H1 (cell line): Measurements from ENCODE around the gene STK32A. TPM values are rescaled to one million over a fixed set of nuclear protein-coding genes. Genes with fewer than 3 reads are reported as not detected.

Experiments used
- CBX5 ChIP-seq: fragments of 300-800, 300-1000 bp; sonication (generic); IDR thresholded peaks from 2 replicates; pipeline ENCODE4 v1.7.1; 2016; ENCODE audit warnings: antibody characterized with exemption, low read length, low read depth
- EZH2 ChIP-seq: fragments of 200-600 bp; sonication (generic); IDR thresholded peaks from 2 replicates; pipeline ENCODE4 v1.7.1; 2012; ENCODE audit warnings: low read depth, mild to moderate bottlenecking, moderate library complexity, low read length, inconsistent platforms; ENCODE audit not compliant: severe bottlenecking
- KDM1A ChIP-seq: fragments of 200-600, 300-600 bp; sonication (generic); IDR thresholded peaks from 2 replicates; pipeline ENCODE4 v1.7.1; 2016; ENCODE audit warnings: mild to moderate bottlenecking, low read length, borderline replicate concordance
- POLR2AphosphoS5 ChIP-seq: IDR thresholded peaks from 2 replicates; pipeline ENCODE4 v1.6.1; 2011; ENCODE audit warnings: low read depth, low read length
- RAD21 ChIP-seq, 2 experiments: IDR thresholded peaks in 1 of 2; conservative IDR thresholded peaks in 1 of 2; 2 replicates each; pipeline ENCODE4 v1.6.1; 2011; ENCODE audit warnings: low read depth in 2 of 2, low read length in 2 of 2, improper control_type of control experiment in 1 of 2, inconsistent platforms in 1 of 2, mild to moderate bottlenecking in 1 of 2, moderate library complexity in 1 of 2
- SIRT6 ChIP-seq: IDR thresholded peaks from one replicate; pipeline ENCODE4 v1.7.1; 2012; ENCODE audit warnings: low read length, inconsistent platforms
- TCF12 ChIP-seq: IDR thresholded peaks from 2 replicates; pipeline ENCODE4 v1.6.1; 2011; ENCODE audit warnings: low read depth, mild to moderate bottlenecking, low read length
- YY1 ChIP-seq: IDR thresholded peaks from 2 replicates; pipeline ENCODE4 v1.6.1; 2011; ENCODE audit warnings: low read depth, mild to moderate bottlenecking, low read length
- polyA plus RNA-seq, 7 experiments: library from polyadenylated mRNA; depleted of rRNA in 3 of 7; stranded (reverse) in 5 of 7; unstranded in 2 of 7; fragments of >200 nt in 5 of 7; fragments of 200-250 nt in 2 of 7; gene quantifications; 1 replicate in 5 of 7; 2 replicates in 1 of 7; 4 replicates in 1 of 7; pipeline versions ENCODE4 v1.2.1 to v1.2.3, GENCODE V29; 2011 to 2013; ENCODE audit warnings: missing spikeins in 2 of 7, mixed read lengths in 2 of 7
- total RNA-seq: library from RNA; stranded (reverse); fragmentation: NEBNext Ultra II Directional; extraction: Animal tissue kit (Norgen Biotek cat#: 25700); gene quantifications from 2 replicates; pipeline ENCODE4 v1.2.1, GENCODE V29; 2021
- TF ChIP-seq, protein P1 (sequence below): fragments of 300-600 bp; sonication (generic); IDR thresholded peaks from 2 replicates; pipeline ENCODE4 v1.7.1; 2012; ENCODE audit warnings: low read length, moderate library complexity, mild to moderate bottlenecking, inconsistent platforms; ENCODE audit not compliant: insufficient replicate concordance

The STK32A gene
- total and polyA plus RNA-seq, 2 of the 8 experiments (the other 6 are each of a cell fraction or from before 2014, with no cell fraction given), result 1.3 to 2.5 TPM

DNA sequence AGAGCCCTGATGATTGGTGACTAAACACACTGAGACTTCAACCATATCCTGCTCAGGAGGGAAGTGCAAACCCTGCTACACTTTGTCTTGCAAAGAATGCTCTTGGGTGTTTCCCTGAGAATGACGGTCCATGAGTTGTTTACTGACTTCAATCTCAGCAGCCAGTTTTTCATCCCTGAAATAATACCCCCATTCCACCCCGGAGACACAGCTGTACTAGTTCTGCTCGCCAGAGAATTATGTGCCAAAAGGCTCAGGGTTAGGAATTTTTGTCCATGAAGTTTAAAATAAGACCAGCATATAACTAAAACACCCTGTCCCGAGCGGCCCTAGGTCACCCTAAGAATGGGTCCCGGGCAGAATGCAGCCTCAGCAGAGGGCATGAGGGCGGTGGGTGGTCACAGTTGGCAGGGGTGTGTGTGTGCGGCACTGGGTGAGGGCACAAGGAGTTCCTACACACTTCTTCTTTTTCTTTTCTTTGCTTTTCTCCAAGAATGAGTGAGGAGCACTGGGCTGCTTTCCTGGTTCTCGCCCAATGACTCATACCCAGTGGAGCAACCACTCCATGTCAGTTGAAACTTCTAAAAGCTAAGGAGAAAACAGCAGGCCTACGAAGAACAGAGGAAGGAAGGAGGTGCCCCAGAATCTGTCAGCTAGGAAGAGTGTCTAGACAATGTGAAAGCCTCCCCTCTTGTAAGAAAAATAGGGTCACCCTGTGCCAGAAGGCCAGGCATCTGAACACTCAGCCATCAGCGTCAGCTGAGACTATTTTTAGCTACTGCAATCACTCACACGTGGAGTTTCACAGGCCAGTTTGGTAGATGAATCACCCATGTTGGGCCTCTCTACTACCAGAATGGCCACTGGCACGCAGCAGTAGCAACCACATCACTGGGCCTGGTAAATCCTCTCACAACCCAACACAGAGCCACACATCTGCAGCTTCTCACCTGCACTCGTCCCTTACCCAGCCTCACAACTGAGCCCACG is 169.1 kb downstream of the STK32A start (continued):
- TF ChIP-seq, protein P1, sequence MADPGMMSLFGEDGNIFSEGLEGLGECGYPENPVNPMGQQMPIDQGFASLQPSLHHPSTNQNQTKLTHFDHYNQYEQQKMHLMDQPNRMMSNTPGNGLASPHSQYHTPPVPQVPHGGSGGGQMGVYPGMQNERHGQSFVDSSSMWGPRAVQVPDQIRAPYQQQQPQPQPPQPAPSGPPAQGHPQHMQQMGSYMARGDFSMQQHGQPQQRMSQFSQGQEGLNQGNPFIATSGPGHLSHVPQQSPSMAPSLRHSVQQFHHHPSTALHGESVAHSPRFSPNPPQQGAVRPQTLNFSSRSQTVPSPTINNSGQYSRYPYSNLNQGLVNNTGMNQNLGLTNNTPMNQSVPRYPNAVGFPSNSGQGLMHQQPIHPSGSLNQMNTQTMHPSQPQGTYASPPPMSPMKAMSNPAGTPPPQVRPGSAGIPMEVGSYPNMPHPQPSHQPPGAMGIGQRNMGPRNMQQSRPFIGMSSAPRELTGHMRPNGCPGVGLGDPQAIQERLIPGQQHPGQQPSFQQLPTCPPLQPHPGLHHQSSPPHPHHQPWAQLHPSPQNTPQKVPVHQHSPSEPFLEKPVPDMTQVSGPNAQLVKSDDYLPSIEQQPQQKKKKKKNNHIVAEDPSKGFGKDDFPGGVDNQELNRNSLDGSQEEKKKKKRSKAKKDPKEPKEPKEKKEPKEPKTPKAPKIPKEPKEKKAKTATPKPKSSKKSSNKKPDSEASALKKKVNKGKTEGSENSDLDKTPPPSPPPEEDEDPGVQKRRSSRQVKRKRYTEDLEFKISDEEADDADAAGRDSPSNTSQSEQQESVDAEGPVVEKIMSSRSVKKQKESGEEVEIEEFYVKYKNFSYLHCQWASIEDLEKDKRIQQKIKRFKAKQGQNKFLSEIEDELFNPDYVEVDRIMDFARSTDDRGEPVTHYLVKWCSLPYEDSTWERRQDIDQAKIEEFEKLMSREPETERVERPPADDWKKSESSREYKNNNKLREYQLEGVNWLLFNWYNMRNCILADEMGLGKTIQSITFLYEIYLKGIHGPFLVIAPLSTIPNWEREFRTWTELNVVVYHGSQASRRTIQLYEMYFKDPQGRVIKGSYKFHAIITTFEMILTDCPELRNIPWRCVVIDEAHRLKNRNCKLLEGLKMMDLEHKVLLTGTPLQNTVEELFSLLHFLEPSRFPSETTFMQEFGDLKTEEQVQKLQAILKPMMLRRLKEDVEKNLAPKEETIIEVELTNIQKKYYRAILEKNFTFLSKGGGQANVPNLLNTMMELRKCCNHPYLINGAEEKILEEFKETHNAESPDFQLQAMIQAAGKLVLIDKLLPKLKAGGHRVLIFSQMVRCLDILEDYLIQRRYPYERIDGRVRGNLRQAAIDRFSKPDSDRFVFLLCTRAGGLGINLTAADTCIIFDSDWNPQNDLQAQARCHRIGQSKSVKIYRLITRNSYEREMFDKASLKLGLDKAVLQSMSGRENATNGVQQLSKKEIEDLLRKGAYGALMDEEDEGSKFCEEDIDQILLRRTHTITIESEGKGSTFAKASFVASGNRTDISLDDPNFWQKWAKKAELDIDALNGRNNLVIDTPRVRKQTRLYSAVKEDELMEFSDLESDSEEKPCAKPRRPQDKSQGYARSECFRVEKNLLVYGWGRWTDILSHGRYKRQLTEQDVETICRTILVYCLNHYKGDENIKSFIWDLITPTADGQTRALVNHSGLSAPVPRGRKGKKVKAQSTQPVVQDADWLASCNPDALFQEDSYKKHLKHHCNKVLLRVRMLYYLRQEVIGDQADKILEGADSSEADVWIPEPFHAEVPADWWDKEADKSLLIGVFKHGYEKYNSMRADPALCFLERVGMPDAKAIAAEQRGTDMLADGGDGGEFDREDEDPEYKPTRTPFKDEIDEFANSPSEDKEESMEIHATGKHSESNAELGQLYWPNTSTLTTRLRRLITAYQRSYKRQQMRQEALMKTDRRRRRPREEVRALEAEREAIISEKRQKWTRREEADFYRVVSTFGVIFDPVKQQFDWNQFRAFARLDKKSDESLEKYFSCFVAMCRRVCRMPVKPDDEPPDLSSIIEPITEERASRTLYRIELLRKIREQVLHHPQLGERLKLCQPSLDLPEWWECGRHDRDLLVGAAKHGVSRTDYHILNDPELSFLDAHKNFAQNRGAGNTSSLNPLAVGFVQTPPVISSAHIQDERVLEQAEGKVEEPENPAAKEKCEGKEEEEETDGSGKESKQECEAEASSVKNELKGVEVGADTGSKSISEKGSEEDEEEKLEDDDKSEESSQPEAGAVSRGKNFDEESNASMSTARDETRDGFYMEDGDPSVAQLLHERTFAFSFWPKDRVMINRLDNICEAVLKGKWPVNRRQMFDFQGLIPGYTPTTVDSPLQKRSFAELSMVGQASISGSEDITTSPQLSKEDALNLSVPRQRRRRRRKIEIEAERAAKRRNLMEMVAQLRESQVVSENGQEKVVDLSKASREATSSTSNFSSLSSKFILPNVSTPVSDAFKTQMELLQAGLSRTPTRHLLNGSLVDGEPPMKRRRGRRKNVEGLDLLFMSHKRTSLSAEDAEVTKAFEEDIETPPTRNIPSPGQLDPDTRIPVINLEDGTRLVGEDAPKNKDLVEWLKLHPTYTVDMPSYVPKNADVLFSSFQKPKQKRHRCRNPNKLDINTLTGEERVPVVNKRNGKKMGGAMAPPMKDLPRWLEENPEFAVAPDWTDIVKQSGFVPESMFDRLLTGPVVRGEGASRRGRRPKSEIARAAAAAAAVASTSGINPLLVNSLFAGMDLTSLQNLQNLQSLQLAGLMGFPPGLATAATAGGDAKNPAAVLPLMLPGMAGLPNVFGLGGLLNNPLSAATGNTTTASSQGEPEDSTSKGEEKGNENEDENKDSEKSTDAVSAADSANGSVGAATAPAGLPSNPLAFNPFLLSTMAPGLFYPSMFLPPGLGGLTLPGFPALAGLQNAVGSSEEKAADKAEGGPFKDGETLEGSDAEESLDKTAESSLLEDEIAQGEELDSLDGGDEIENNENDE, result no peak
- TF ChIP-seq POLR2AphosphoS5 (no peak), YY1 (no peak), SIRT6 (no peak), RAD21 (IDR thresholded peaks at IDR 0.05 in 1 of 2, conservative IDR thresholded peaks at IDR 0.05 in 1 of 2; ENCODE audit: low read depth in 2 of 2, low read length in 2 of 2) (no peak), TCF12 (no peak), CBX5 (no peak), KDM1A (no peak), EZH2 (no peak)
